Activated T-cell treated with anti-CD3 and anti-CD28 coated beads, Interleukin-2, amount 50 U/mL, for 24 hours (primary cell): ENCODE results near the gene TPM2.

Experiments used
- DNase-seq: peaks from one replicate; pipeline ENCODE4 v3.0.0-alpha.2; 2020
- H3K27ac Mint-ChIP-seq: 2 replicates; pipeline ENCODE4 v1.8.0; 2020; ENCODE audit warnings: mild to moderate bottlenecking, mixed read lengths
- H3K27me3 Mint-ChIP-seq: 2 replicates; pipeline ENCODE4 v1.8.0; 2020; ENCODE audit warnings: mixed read lengths
- H3K36me3 Mint-ChIP-seq: 2 replicates; pipeline ENCODE4 v1.8.0; 2020; ENCODE audit warnings: low read depth, mixed read lengths
- H3K4me1 Mint-ChIP-seq: 2 replicates; pipeline ENCODE4 v1.8.0; 2020; ENCODE audit warnings: low read depth, mixed read lengths
- H3K4me3 Mint-ChIP-seq: 2 replicates; pipeline ENCODE4 v1.8.0; 2020; ENCODE audit warnings: mild to moderate bottlenecking, moderate library complexity, mixed read lengths
- H3K9me3 Mint-ChIP-seq: 2 replicates; pipeline ENCODE4 v1.8.0; 2020; ENCODE audit warnings: mixed read lengths

TPM2 gene

DNA sequence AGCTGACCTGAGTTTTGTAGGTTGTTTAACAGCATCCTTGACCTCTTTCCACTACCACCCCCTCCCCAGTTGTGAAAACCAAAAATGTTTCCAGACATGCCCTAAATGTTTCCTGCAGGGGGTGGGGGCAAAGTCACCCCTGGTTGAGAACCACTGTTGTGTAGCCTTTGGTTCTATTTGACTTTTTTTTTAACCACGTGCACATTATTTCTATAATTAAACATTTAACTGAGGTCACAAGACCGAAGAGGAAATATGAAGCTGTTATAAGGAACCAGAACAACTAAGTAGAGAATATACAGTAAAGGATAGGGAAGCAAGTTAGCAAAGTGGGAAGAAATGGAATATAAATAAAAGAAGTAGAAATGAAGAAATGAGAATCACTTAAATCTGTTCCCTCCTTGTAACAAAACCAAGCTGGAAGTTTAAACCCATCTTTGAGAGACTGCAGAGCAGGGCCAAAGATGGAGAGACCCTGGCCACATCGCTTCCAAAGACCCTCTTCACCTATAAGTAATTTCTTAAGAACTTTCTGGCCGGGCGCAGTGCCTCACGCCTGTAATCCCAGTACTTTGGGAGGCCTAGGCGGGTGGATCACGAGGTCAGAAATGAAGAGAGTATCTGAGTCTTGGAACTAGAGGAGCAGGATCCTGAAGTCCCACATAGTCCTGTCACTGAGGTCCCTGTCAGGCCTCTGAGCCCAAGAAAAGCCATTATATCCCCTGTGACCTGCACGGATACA is 53.4 kb downstream of the TPM2 start:
- no peak overlapping the region for H3K4me3 Mint-ChIP-seq
- DNase-seq, result peak; percentile 19
- no peaks in the 10 kb centered on the region for H3K9me3 Mint-ChIP-seq
- H3K36me3 Mint-ChIP-seq, result peaks cover 9% of the 10 kb centered on the region
- H3K4me1 Mint-ChIP-seq, result peaks cover 59% of the 10 kb centered on the region
- H3K27me3 Mint-ChIP-seq, result no peaks in the 10 kb centered on the region
- peak overlapping the region; percentile 84 for H3K27ac Mint-ChIP-seq

DNA sequence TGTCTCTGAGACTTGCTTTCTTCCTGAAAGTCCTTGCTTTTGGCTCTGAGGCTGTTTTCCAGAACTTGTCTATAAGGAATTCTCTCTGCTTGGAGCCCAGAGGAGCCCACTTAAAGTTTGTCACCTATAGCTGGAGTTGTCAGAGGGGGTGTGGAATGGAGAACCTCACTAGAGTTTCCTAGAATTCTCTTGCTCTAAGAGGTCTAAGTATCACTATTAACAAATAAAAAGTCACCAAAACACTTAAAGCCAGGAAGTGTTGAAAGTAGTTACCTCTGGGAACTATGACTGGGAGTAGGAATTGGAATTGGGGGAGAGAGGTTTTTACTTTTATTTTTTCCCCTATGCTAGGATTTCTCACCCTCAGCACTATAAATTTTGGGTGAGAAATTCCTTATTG is 54.0 kb downstream of the TPM2 start:
- Mint-ChIP-seq H3K4me1 (peaks cover 57% of the 10 kb centered on the region), H3K9me3 (no peaks in the 10 kb centered on the region), H3K4me3 (no peak overlapping the region), H3K27me3 (no peaks in the 10 kb centered on the region), H3K27ac (peak overlapping the region; percentile 84), H3K36me3 (peaks cover 5% of the 10 kb centered on the region)
- peak; percentile 3 for DNase-seq
